ENCODE data around the gene GRB10. TPM values are rescaled to one million over a fixed set of nuclear protein-coding genes. Genes with fewer than 3 reads are reported as not detected.
A peak's percentile ranks its signal among the peaks of the same experiment; 100 is the strongest.

Gene GRB10
- total RNA-seq, 4 donors from 2014 or later: 8.8 to 55.7 (median 14.3) TPM

- in situ Hi-C loops (cut with MboI; ENCODE audit: low pct_ligation_motif_present in 1 of 4, low pct_unique_long_range_greater_than_20kb in 1 of 4, low sequenced_read_pairs in 3 of 4) (no loop called here), intact Hi-C loops (cut with DNase I; ENCODE audit: low total_unique reads) (no loop called here)
- H3K36me3 ChIP-seq: no peaks in the 10 kb centered on the region
- H3K27ac ChIP-seq: no peak overlapping the region
- H3K27me3 ChIP-seq: peaks cover 5% of the 10 kb centered on the region
- H3K4me3 ChIP-seq: no peak overlapping the region
- no peak for TF ChIP-seq POLR2A (IDR thresholded peaks at IDR 0.05)
- TF ChIP-seq, protein P1, sequence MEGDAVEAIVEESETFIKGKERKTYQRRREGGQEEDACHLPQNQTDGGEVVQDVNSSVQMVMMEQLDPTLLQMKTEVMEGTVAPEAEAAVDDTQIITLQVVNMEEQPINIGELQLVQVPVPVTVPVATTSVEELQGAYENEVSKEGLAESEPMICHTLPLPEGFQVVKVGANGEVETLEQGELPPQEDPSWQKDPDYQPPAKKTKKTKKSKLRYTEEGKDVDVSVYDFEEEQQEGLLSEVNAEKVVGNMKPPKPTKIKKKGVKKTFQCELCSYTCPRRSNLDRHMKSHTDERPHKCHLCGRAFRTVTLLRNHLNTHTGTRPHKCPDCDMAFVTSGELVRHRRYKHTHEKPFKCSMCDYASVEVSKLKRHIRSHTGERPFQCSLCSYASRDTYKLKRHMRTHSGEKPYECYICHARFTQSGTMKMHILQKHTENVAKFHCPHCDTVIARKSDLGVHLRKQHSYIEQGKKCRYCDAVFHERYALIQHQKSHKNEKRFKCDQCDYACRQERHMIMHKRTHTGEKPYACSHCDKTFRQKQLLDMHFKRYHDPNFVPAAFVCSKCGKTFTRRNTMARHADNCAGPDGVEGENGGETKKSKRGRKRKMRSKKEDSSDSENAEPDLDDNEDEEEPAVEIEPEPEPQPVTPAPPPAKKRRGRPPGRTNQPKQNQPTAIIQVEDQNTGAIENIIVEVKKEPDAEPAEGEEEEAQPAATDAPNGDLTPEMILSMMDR (IDR thresholded peaks at IDR 0.05): no peak
- TF ChIP-seq EP300 (IDR thresholded peaks at IDR 0.05; ENCODE audit: low read depth): no peak
- no peak for TF ChIP-seq POLR2AphosphoS5 (IDR thresholded peaks at IDR 0.05)
- H3K4me1 ChIP-seq: peaks cover 0 to 19% (median 8%) of the 10 kb centered on the region in 4 donors
- WGBS, 2 donors (ENCODE audit: low coverage in 1 of 2): 71 to 87% methylated on average over 6 to 12 of the region's 12 CpGs
- no peak for DNase-seq
- no peaks in the 10 kb centered on the region for H3K9me3 ChIP-seq
Measured at GRCh38 chr7:50783801-50784507, 1.3 kb upstream of the GRB10 start.

GRCh38 chr7:50783303-50783702 lies 607 bp upstream of the GRB10 start:
- H3K4me3 ChIP-seq: no peak overlapping the region
- no peak for DNase-seq
- 51 to 67% methylated on average over 1 to 7 of the region's 7 CpGs for WGBS, 2 donors (ENCODE audit: low coverage in 1 of 2)
- intact Hi-C loops (cut with DNase I; ENCODE audit: low total_unique reads): no loop called here
- H3K36me3 ChIP-seq: no peaks in the 10 kb centered on the region
- no peaks in the 10 kb centered on the region for H3K9me3 ChIP-seq
- H3K27ac ChIP-seq: no peak overlapping the region
- TF ChIP-seq EP300 (IDR thresholded peaks at IDR 0.05; ENCODE audit: low read depth): no peak
- TF ChIP-seq, protein P1 (IDR thresholded peaks at IDR 0.05): no peak
- TF ChIP-seq POLR2AphosphoS5 (IDR thresholded peaks at IDR 0.05): no peak
- no peak for TF ChIP-seq POLR2A (IDR thresholded peaks at IDR 0.05)
- in situ Hi-C loops (cut with MboI; ENCODE audit: low pct_ligation_motif_present in 1 of 4, low pct_unique_long_range_greater_than_20kb in 1 of 4, low sequenced_read_pairs in 3 of 4): no loop called here
- H3K4me1 ChIP-seq: peaks cover 0 to 26% (median 8%) of the 10 kb centered on the region in 4 donors
- H3K27me3 ChIP-seq: peaks cover 5% of the 10 kb centered on the region

GRCh38 chr7:50781381-50782293 lies 1.1 kb downstream of the GRB10 start:
- no peak overlapping the region for H3K27ac ChIP-seq
- peaks cover 5% of the 10 kb centered on the region for H3K27me3 ChIP-seq
- no peaks in the 10 kb centered on the region for H3K36me3 ChIP-seq
- intact Hi-C loops (cut with DNase I; ENCODE audit: low total_unique reads) (no loop called here), in situ Hi-C loops (cut with MboI; ENCODE audit: low pct_ligation_motif_present in 1 of 4, low pct_unique_long_range_greater_than_20kb in 1 of 4, low sequenced_read_pairs in 3 of 4) (no loop called here)
- H3K9me3 ChIP-seq: no peaks in the 10 kb centered on the region
- no peak for TF ChIP-seq POLR2AphosphoS5 (IDR thresholded peaks at IDR 0.05)
- no peak for TF ChIP-seq POLR2A (IDR thresholded peaks at IDR 0.05)
- TF ChIP-seq EP300 (IDR thresholded peaks at IDR 0.05; ENCODE audit: low read depth): no peak
- TF ChIP-seq, protein P1 (IDR thresholded peaks at IDR 0.05): no peak
- DNase-seq: no peak
- H3K4me3 ChIP-seq: peak overlapping the region in 3 of 4 donors; percentile 34 to 62 (median 44)
- peaks cover 0 to 26% (median 8%) of the 10 kb centered on the region in 4 donors for H3K4me1 ChIP-seq
- WGBS, 2 donors (ENCODE audit: low coverage in 1 of 2): 62 to 65% methylated on average over 11 to 49 of the region's 49 CpGs

- Histone ChIP-seq H3K36me3 (no peaks in the 10 kb centered on the region), H3K9me3 (no peaks in the 10 kb centered on the region), H3K27ac (no peak overlapping the region), H3K4me3 (no peak overlapping the region), H3K27me3 (peaks cover 5% of the 10 kb centered on the region), H3K4me1 (peaks cover 0 to 26% (median 12%) of the 10 kb centered on the region in 4 donors)
- intact Hi-C loops (cut with DNase I; ENCODE audit: low total_unique reads) (no loop called here), in situ Hi-C loops (cut with MboI; ENCODE audit: low pct_ligation_motif_present in 1 of 4, low pct_unique_long_range_greater_than_20kb in 1 of 4, low sequenced_read_pairs in 3 of 4) (no loop called here)
- DNase-seq: no peak
- no peak for TF ChIP-seq POLR2A (IDR thresholded peaks at IDR 0.05)
- TF ChIP-seq EP300 (IDR thresholded peaks at IDR 0.05; ENCODE audit: low read depth): no peak
- no peak for TF ChIP-seq POLR2AphosphoS5 (IDR thresholded peaks at IDR 0.05)
- TF ChIP-seq, protein P1 (IDR thresholded peaks at IDR 0.05): no peak
- WGBS, 2 donors (ENCODE audit: low coverage in 1 of 2): 92% methylated on average over 3 of the region's 3 CpGs; no CpG with 5 or more reads in 1 of the 2 donors
Measured at GRCh38 chr7:50780436-50780835, 2.3 kb downstream of the GRB10 start.
